Measurements from ENCODE around the gene GOLGA6L10.
"Not testable (repeated sequence)": the region's sequence is repeated elsewhere in the genome, so short reads cannot be mapped to it uniquely, and the experiment has no call there.

DNA sequence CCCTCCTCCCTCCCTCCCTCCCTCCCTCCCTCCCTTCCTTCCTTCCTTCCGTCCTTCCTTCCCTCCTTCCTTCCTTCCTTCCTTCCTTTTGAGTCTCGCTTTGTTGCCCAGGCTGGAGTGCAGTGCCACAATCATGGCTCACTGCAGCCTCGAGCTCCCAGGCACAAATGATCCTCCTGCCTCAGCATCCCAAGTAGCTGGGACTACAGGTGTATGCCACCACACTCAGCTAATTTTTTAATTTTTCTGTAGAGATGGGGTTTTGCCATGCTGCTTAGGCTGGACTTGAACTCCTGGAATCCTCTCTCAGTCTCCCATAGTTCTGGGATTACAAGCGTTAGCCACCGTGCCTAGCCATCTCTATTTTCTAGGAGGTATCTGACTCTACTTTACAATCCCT is 38.0 kb downstream of the GOLGA6L10 start:
- TF ChIP-seq EZH2 (IDR thresholded peaks at IDR 0.05; ENCODE audit: borderline replicate concordance, low read depth, low read length, severe bottlenecking) = not testable (repeated sequence)
- TF ChIP-seq, protein P1, sequence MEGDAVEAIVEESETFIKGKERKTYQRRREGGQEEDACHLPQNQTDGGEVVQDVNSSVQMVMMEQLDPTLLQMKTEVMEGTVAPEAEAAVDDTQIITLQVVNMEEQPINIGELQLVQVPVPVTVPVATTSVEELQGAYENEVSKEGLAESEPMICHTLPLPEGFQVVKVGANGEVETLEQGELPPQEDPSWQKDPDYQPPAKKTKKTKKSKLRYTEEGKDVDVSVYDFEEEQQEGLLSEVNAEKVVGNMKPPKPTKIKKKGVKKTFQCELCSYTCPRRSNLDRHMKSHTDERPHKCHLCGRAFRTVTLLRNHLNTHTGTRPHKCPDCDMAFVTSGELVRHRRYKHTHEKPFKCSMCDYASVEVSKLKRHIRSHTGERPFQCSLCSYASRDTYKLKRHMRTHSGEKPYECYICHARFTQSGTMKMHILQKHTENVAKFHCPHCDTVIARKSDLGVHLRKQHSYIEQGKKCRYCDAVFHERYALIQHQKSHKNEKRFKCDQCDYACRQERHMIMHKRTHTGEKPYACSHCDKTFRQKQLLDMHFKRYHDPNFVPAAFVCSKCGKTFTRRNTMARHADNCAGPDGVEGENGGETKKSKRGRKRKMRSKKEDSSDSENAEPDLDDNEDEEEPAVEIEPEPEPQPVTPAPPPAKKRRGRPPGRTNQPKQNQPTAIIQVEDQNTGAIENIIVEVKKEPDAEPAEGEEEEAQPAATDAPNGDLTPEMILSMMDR (IDR thresholded peaks at IDR 0.05; ENCODE audit: borderline replicate concordance, extremely low read depth, low read length, poor library complexity, severe bottlenecking) = not testable (repeated sequence)

Measured in DND-41 (cell line).